Activated CD8-positive, alpha-beta memory T cell treated with anti-CD3 and anti-CD28 coated beads for 24 hours (primary cell): ENCODE results near the gene PNPT1.
"Not testable (repeated sequence)": the region's sequence is repeated elsewhere in the genome, so short reads cannot be mapped to it uniquely, and the experiment has no call there.

Experiments used
- DNase-seq: peaks from one replicate; pipeline ENCODE4 v3.0.0-alpha.2; 2020

Gene PNPT1

DNA sequence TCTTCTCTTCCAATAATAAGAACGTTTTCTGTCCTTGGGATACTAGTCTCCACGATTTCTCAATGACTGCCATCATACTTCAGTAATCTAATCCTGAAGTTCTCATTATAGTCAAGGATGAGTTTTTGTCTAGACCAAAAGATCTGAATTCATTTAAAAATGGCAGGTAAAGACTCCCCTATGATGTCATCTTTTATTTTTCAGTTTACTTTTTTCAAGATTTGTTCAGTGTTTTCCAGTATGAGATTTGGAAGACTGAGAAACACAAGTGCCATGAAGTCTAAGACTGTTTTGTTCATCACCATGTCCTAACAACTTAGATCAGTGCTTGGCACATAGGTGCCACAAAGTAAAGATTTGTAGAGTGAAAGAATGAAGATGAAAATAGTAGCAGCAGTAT is 40.4 kb downstream of the PNPT1 start:
- DNase-seq = no peak

DNA sequence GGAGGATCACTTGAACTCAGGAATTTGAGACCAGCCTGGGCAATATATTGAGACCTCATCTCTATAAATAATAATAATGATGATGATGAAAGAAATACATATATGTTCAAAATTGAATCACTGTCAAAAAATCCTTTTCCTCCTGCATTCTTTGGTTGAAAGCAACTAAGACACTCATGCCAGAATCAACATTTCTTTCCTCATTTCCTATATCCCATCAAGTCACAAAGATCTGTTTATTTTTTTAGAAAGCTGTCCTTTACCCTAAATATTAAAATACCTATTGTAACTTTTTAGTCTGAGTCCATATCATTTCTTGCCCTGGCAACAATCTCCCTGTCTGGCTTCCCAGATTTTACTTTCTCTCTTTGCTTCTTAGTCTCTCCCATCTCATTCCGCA is 44.4 kb downstream of the PNPT1 start:
- no peak for DNase-seq

DNA sequence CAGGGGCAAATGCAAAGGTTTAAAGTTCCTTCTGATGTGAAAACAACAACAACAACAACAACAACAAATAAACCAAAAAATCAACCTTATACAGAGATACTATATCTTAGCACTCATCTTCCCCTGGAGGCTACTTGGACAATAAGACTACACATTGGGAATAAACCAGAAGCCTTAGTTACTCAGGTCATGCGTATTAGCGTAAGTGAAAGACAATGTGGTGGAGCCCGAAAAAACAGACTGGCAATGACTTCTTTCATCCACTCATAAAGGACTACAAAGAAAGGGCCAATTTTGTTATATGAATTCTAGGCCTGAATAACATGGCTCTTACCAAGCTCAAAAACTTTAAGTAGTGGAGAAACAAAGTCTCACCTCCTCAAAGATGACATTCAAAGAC is 56.8 kb downstream of the PNPT1 start:
- no peak for DNase-seq

DNA sequence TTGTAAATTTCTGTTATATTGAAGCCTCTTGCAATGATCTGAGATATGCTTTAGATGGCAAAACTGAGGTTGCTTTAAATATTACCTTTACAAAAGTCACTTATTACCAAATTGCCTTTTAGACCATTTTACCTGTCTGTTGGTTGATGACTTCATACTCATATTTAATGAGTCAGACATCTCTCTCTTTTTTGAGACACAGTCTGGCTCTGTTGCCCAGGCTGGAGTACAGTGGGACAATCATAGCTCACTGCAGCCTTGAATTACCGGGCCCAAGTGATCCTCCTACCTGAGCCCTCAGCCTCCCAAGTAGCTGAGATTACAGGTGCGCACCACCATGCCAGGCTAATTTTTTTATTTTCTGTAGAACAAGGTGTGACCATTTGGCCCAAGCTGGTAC is 64.7 kb downstream of the PNPT1 start:
- no peak for DNase-seq

DNA sequence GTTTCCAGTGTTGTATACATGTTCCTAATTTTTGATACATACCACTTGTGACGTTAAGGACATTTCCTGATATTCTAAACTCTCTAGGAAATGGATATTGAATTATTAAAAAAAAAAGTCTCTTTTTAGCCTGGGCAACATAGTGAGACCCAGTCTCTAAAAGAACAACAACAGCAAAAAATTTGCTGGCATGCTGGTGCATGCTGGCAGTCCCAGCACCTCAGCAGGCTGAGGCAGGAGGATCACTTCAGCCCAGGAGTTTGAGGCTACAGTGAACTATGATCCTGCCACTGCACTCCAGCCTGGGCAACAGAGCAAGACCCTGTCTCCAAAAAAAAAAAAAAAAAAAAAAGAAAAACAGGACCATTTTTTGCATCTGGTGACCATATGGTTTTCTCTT is 65.7 kb downstream of the PNPT1 start:
- no peak for DNase-seq

DNA sequence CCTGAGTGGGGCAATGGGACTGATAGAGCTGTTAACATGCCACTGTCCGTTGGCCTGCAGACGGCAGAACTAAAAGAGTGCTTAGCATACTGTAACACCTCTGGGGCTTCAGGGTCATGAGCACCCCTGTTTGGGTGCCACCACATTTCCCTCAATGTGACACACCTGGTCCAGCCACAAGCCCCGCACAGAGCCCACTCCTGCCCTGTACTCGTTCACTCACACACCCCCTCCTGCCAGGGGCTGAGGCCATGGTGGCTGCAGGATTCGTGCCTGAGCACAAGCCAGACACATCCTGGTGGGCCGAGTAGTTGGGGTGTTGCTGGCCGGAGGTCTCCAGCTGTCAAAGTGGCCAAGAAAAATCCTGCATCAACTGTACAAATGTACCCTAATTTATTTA is 71.8 kb downstream of the PNPT1 start:
- no peak for DNase-seq

DNA sequence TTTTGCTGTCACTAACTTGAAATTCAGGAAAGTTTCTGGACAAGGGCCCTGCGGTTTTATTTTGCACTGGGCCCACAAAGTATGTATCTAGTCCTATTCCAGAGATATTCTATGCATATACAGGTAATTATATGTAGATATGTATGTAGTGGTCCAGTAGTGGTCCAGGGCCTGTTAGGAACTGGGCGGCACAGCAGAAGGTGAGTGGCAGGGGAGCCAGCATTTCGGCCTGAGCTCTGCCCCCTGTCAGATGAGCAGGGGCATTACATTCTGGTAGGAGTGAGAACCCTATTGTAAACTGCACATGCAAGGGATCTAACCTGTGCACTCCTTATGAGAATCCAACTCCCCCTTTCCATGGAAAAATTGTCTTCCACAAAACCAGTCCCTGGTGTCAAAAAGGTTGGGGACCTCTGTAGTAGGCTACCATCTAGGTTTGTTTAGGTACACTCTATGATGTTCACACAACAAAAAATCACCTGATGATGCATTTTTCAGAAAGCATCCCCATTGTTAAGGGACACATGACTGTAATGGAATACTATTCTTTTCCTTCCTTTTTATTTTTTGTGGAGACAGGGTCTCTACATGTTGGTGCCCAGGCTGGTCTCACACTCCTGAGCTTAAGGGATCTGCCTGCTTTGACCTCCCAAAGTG is 73.4 kb downstream of the PNPT1 start:
- no peak for DNase-seq

DNA sequence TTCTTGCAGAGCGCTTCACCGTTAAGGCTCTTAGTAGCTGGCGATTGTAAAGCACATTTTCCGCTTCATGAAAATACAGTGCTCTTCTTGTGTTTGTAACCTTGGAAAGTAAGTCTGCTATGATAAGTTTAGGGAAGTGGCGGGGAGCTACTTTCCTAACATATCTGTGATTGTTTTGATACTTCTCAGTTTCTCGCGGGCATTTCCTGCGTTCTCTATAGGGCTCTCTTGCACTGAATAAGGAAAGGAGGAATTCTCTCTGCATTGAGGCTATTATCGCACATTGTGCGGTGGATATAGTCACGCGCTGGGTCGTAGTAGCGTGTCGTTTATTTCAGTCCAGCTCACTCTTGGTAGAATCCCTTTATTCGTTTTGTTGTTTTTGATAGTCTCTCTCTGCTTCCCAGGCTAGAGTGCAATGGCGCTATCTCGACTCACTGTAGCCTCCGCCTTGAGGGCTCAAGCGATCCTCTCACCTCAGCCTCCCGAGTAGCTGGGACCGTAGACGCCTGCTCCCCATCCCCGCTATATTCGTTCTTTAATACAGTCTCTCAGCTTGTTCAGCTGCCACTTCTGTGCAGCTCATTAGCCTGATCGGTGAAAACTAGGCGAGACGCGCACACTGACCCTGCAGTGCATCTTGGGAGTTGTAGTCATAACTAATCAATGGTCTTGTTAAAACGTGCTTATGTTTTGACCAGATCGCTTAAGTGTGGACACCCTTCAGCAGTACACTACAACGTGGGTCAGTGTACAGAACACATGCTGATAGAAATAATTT is 75.2 kb downstream of the PNPT1 start:
- DNase-seq = peak; percentile 74

DNA sequence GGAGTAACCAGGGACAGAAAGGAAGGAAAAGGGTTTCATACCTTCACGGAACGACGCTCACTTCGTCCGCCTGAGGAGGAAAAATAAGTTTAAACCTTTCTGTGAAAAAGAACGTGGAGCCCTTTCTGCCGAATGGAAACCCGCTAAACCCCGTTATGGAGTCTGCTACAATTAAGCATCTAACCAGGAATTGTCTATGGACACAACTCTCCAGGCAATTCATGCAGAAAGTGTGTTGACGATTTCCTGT is 75.7 kb downstream of the PNPT1 start:
- DNase-seq = no peak

DNA sequence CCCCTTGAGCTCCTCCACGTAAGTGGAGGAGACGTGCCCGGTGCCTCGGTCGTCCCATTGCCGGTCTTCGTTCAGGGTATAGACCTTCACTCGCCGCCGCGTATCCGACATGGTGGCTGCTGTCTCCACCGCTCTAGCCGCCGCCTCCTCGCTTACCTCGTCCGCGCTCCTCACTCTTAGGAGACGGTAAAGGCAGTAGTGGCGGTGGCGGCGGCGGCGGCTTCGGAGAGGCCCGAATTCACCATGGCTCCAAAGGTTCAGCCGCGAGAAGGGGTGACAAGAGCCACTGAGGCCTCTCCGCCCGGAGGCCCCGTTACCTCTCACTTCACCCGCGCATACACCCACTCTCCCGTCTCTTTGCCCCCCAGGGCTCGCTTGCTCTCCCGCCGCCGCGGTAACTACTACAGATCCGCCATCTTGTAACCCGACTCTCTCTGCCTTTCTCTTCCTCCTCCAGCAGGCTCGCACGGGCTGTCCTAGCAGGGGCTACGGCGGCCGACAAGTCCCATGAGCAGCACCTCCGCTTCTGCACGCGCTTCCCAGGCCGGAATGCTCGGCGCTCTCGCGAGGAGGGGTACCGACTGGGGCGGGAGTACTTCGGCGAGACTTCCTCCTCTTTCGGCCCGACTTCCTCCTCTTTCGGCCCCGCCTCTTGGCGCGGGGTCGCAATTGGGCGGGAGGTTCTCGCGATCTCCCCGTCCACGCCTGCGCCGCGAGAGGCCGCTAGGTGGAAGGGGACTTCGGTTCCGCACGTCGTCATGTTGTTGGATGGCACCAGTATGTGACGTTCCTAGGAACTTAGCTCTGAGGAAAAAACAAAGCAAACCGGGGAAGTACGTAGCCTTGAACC is 76.2 kb downstream of the PNPT1 start, which contains the start of gene PPP4R3B:
Gene PPP4R3B (minus strand): TSS at position 448 of the 850 bp plus-strand sequence. CDS start 337 bp downstream, at position 111.
- peak; percentile 98 for DNase-seq

DNA sequence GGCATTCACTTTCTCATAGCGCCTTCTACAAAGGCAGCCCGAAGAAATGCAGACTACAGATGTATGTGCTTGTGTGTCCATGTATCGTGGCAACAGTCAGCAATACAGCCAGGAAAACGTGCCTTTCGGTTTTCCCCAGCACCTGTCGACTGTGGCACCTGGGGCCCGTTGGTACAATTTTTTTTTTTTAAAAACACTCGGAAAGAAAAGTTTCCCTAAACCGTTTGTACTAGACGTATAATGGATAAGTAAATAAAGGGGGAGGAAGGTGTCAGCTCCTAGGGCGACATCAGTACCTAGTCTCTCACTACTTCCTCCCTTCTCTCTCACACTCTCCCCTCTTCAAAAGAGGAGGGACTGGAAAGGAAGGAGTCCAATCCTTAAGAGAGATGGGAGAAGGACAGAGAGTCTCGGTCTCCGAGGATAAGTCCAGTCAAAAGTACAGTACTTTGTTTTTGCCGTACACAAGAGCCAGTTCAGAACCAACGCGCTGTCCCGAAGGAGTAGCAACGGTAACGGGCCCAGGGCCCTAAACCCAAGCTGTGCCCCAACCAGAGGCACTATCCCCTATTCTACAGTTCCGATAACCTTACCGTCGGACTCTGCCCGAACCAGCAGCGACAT is 77.0 kb downstream of the PNPT1 start:
- DNase-seq = no peak

DNA sequence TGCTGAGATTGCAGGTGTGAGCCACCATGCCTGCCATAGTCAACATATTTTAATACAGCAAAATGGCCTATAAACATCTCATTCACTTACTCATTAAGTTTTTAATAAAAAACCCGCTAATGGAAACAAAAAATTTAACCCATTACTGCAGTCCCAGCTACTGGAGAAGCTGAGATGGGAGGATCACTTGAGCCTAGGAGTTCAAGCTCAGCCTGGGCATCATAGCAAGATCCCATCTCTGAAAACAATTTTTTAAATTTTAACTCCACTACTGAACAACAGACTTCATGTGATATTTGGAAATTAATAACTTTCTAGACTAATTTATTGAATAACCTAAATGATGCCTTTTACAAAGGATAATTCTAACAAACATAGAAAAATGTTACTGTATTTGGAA is 81.6 kb downstream of the PNPT1 start:
- no peak for DNase-seq

DNA sequence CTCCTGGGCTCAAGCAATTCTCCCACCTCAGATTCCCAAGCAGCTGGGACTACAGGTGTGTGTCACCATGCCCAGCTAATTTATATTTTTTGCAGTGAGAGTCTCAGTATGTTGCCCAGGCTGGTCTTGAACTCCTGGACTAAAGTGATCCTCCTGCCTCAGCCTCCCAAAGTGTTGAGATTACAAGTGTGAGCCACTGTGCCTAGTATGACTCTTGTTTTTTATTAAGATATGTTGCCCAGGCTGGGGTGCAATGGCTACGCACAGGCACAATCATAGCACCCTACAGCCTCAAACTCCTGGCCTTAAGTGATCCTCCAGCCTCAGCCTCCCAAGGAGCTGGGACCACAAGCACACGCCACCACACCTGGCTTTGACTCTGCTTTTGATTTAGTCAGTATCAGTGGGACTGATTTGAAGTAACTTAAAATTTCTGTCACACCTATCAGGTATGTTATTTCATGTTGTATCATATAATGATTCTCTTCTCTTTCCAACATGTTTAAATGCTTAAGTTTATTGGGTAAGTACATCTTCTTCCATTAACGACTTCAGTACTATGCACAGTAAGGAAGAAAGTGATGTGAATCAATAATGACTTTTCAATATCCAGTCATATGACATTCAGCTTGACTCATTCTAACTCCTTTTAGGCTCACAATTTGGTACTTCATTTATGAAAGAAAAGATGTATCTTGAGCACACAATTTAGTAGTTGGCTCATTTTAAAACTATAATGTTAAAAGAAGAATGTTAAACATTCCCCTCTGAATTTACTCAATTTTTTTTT is 82.5 kb downstream of the PNPT1 start:
- no peak for DNase-seq

DNA sequence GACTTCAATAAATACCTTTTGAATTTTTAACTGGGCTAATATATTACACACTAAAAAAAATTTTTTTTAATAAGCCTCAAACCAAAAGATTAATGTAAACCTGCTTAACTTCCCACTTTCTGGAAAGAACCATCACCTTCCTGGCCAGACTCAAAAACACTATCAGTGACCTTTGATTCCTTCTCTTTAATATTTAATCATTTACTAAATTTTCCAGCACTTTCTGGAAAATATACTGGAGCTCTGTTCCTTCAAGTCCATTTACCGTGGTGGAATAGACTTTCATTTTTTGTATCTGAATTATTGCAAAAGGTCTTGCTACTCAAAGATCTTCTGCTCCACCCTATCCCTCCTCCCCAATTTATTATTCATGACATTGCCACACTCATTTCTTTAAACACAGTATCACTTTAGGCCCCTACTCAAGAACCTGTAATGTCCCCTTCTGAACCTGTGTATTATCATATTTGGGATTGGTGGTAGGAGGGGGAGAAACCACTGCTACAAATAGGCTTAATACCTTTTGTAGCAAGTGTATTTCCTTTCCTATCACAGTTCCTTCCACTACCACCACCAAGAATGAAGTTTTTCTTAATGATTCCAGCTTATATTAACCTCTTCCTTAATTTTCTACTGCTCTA is 83.6 kb downstream of the PNPT1 start:
- DNase-seq = no peak

DNA sequence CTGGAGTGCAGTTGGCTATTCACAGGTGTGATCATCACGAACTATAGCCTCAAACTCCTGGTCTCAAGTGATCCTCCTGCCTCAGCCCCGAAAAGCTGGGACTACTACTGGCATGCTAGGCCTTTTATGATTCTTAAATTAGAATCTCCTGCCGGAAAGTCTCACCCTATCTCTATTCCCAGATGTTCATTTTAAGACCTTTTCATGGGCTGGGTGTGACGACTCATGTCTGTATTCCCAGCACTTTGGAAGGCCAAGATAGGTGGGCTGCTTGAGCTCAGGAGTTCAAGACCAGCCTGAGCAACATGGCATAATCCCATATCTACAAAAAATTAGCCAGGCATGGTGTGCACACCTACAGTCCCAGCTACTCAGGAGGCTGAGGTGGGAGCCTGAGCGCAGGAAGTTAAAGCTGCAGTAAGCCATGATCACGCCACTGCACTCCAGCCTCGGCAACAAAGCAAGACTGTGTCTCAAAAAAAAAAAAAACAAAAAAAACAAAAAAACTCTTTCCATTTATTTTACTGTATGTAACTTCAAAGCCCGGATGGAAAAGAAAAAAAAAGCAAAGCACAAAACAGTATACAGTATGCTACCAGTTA is 84.3 kb downstream of the PNPT1 start:
- no peak for DNase-seq

DNA sequence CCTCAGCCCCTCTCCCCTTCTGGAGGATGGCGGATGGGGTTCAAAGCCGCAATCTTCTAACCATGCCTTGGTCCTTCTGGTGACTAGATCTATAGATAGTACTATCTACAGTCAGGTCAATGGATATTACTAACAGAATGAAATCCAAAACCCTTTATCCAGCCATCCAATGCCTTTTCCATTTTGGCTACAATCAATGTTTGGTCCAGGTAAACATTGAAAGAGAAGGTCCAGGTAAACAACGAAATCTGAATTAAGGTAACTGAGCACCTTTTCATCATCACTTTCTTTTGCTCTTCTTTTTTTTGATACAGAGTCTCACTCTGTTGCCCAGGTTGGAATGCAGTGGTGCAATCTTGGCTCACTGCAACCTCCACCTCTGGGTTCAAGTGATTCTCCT is 85.9 kb downstream of the PNPT1 start:
- DNase-seq = no peak

DNA sequence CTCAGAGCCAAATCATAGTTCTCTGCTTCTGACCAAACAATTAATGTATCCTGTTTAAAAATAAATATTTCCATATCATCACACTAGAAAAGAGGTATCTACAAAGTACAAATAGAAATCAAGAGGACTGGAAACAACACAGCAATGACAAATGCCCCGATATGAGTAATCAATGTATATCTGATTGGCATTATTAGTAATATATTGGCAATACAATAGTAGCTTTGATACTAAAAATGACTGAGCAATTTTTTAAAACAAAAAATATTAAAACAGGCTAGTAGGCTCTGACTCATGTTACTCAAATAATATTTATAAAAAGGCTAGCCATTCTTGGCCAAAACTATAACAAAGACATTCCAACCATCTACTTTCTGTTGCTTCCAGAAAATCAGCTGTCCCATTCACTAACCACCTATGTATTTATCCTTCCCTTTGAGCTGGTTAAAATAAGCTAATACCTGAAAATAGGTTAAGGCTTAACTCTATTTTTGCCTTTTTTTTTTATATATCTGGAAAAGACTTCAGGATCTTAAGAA is 89.5 kb downstream of the PNPT1 start:
- DNase-seq = no peak

DNA sequence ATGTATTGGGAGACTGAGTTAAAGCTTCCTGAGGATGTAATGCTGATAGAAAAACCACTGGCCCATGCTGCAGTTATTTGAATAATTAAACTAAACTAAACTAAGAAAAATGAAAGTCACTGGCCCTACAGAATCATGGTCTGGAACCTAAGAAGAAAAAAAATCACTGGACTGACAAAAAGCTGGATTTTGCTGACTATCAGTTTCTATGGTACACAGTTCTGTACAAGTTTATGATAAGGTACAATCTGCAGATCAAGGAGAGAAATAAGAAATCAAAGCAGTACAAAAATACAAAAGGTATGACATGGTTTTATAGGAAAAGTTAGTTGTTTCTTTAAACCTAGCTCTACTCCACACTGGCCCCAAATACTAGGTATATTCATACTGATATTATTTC is 91.8 kb downstream of the PNPT1 start:
- no peak for DNase-seq

DNA sequence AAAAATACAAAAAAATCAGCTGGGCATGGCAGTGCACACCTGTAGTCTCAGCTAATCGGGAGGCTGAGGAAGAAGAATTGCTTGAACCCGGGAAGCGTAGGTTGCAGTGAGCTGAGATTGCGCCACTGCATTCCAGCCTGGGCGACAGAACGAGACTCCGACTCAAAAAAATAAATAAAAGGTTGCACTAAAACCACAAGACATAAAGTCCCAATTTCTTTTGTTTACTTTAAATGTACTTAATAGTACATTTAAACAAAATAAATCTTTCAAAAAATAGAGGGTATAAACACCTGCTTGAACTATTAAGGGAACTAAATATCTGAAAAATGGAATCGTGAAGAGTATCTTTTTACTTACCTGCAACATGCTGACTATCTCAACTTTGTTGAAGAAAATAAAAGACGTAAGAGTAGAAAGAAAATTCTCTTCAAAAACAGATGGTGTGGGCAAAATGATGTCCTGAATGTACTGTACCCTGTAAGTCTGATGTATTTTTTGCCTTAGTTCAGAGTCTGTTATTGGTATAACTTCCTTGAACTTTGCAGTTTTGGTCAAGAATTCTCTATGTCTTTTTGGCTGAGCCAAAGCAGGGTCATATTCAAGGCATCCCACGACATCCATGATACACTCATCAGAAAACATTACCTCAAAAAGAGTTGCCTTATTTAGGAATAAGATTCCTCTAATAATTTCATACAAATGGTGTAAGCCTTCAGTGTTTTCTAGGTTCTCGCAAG is 95.4 kb downstream of the PNPT1 start:
- DNase-seq = no peak

DNA sequence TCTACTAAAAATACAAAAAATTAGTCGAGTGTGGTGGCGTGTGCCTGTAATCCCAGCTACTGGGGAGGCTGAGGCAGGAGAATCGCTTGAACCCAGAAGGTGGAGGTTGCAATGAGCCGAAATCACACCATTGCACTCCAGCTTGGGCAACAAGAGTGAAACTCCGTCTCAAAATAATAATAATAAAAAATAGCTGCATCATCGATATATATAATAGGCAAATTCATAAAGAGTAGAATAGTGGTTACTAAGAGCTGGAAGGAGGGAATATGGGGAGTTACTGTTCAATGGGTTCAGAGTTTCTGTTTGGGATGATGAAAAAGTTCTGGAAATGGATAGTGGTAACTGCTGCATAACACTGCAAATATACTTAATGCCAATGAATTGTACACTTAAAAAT is 96.8 kb downstream of the PNPT1 start:
- not testable (repeated sequence) for DNase-seq

DNA sequence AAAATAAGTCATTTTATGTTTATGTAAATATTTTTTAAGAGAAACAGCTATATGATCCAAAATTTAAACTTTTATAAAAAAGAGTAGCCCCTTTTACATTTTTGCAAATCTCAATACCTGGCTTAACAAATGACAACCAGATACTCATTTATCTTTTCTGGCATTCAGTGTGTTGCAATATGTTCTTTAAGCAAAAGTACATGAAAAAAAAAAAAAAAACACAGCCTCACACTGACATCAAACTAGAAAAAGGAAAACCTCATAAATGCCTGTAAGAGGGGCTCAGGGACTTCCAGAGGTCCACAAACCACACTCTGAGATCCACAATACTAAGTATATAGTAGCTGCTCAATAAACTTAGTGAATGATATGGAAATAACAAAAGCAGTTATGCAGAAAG is 98.1 kb downstream of the PNPT1 start:
- no peak for DNase-seq
